Endothelial cell of umbilical vein (primary cell): ENCODE data around the gene WIPF3. TPM values are rescaled to one million over a fixed set of nuclear protein-coding genes. Genes with fewer than 3 reads are reported as not detected.

Source experiments
- BruUV-seq: library from RNA; stranded (reverse); fragments of 400-500 nt; replicated peaks from 2 replicates; lab custom pipeline; 2021; lab: Mats Ljungman, UMichigan
- CTCF ChIA-PET: fragments of 300-600, 350-600 bp; sonication (Branson Sonifier 250); formaldehyde crosslinking; loops from one replicate; lab custom pipeline; 2021; ENCODE audit warnings: antibody characterized with exemption, inconsistent platforms; lab: Charles Lee
- POLR2A ChIA-PET: fragments of 300-600, 350-600 bp; sonication (Branson Sonifier 250); formaldehyde crosslinking; loops from one replicate; lab custom pipeline; 2021; ENCODE audit warnings: antibody characterized with exemption, inconsistent platforms; lab: Charles Lee
- DNase-seq: peaks from one replicate; pipeline ENCODE4 v3.0.0-alpha.2; 2011; ENCODE audit warnings: low read depth, low spot score
- FAIRE-seq: peaks from 2 replicates; lab custom pipeline; 2011; peaks lifted over from hg19 to GRCh38; lab: Jason Lieb, UNC
- H2AFZ ChIP-seq: 2 replicates; pipeline ENCODE4 v1.6.0; 2012; ENCODE audit warnings: low read depth, low read length, control low read depth, inconsistent platforms
- H3K27ac ChIP-seq: 2 replicates; pipeline ENCODE4 v1.5.1; 2011; ENCODE audit warnings: low read depth, mild to moderate bottlenecking, control low read depth, low read length, moderate library complexity; ENCODE audit not compliant: insufficient read depth
- H3K27me3 ChIP-seq, 2 experiments: 2 replicates each; pipeline versions ENCODE4 v1.6.0 to v1.6.1; 2011; ENCODE audit warnings: low read length in 2 of 2, mixed read lengths in 1 of 2; ENCODE audit not compliant: control insufficient read depth in 2 of 2, insufficient read depth in 2 of 2
- H3K36me3 ChIP-seq, 2 experiments: 2 replicates in 1 of 2; 3 replicates in 1 of 2; pipeline ENCODE4 v1.5.1; 2011; ENCODE audit warnings: low read length in 2 of 2, mild to moderate bottlenecking in 1 of 2, moderate library complexity in 1 of 2; ENCODE audit not compliant: control insufficient read depth in 2 of 2, insufficient read depth in 2 of 2; ENCODE audit errors: extremely low read depth in 1 of 2
- H3K4me1 ChIP-seq: 3 replicates; pipeline ENCODE4 v1.5.1; 2011; ENCODE audit warnings: mild to moderate bottlenecking, low read length; ENCODE audit not compliant: control insufficient read depth, insufficient read depth; ENCODE audit errors: extremely low read depth
- H3K4me2 ChIP-seq: 2 replicates; pipeline ENCODE4 v1.6.1; 2011; ENCODE audit warnings: low read length, control low read depth, mixed read lengths; ENCODE audit not compliant: insufficient read depth
- H3K4me3 ChIP-seq, 3 experiments: fragments of 200-600 bp in 1 of 3; sonication (generic), shearing (Covaris generic) in 1 of 3; replicated peaks in 1 of 3; 2 replicates each; pipeline ENCODE4 v1.5.1; 2011 to 2016; ENCODE audit warnings: control low read depth in 3 of 3, low read length in 3 of 3, mild to moderate bottlenecking in 2 of 3, inconsistent platforms in 1 of 3, low read depth in 1 of 3, moderate library complexity in 1 of 3; ENCODE audit not compliant: insufficient read depth in 1 of 3
- H3K79me2 ChIP-seq: 2 replicates; pipeline ENCODE4 v1.6.0; 2012; ENCODE audit warnings: low read length, inconsistent platforms; ENCODE audit not compliant: control insufficient read depth, insufficient read depth
- H3K9ac ChIP-seq: replicated peaks from 2 replicates; pipeline ENCODE3; 2011; ENCODE audit warnings: low read length, control low read depth; ENCODE audit not compliant: insufficient read depth; ENCODE audit errors: extremely low read depth
- H3K9me1 ChIP-seq: replicated peaks from 3 replicates; pipeline ENCODE4 v1.6.0; 2011; ENCODE audit warnings: mild to moderate bottlenecking, low read length; ENCODE audit not compliant: control insufficient read depth, insufficient read depth; ENCODE audit errors: extremely low read depth
- H3K9me3 ChIP-seq: replicated peaks from 2 replicates; pipeline ENCODE4 v1.5.1; 2012; ENCODE audit warnings: low read length, inconsistent platforms; ENCODE audit not compliant: control insufficient read depth, insufficient read depth
- H4K20me1 ChIP-seq: replicated peaks from 2 replicates; pipeline ENCODE3; 2011; ENCODE audit warnings: mild to moderate bottlenecking, low read length; ENCODE audit not compliant: control insufficient read depth, insufficient read depth; ENCODE audit errors: extremely low read depth
- EZH2 ChIP-seq: IDR thresholded peaks from 2 replicates; pipeline ENCODE4 v1.6.1; 2012; ENCODE audit warnings: borderline replicate concordance, low read depth, mild to moderate bottlenecking, moderate library complexity, low read length, inconsistent platforms; ENCODE audit not compliant: severe bottlenecking
- FOS ChIP-seq: IDR thresholded peaks from 2 replicates; pipeline ENCODE4 v1.6.1; 2011; ENCODE audit warnings: mild to moderate bottlenecking, low read length, moderate library complexity, borderline replicate concordance; ENCODE audit not compliant: insufficient read depth
- GATA2 ChIP-seq: IDR thresholded peaks from 2 replicates; pipeline ENCODE4 v1.7.0; 2011; ENCODE audit warnings: low read depth, mild to moderate bottlenecking, moderate library complexity, mixed read lengths, low read length; ENCODE audit not compliant: insufficient read length, insufficient read depth
- JUN ChIP-seq: IDR thresholded peaks from 2 replicates; pipeline ENCODE4 v1.6.1; 2011; ENCODE audit warnings: borderline replicate concordance, low read depth; ENCODE audit not compliant: insufficient read length, insufficient read depth
- POLR2AphosphoS5 ChIP-seq: IDR thresholded peaks from 2 replicates; pipeline ENCODE4 v1.6.1; 2012; ENCODE audit warnings: low read depth, mild to moderate bottlenecking, control low read depth, low read length, moderate library complexity; ENCODE audit not compliant: insufficient read depth
- dilution Hi-C: fragments of 300-500 bp; cut with MboI; formaldehyde crosslinking; loops from one replicate; pipeline ENCODE4 v1.15.0; 2019; ENCODE audit warnings: low sequenced_read_pairs; ENCODE audit not compliant: extremely low pct_ligation_motif_present
- intact Hi-C: fragments of 100-400 bp; cut with micrococcal nuclease; formaldehyde crosslinking; loops from one replicate; pipeline ENCODE4 v1.10.0; 2022
- polyA plus RNA-seq, 4 experiments: library from polyadenylated mRNA; depleted of rRNA in 3 of 4; stranded (reverse) in 3 of 4; unstranded in 1 of 4; fragments of >200 nt; gene quantifications; 2 replicates each; pipeline versions ENCODE4 v1.2.1 to v1.2.3, GENCODE V29; 2011 to 2012; ENCODE audit warnings: missing spikeins in 1 of 4
- total RNA-seq: library from RNA; stranded (reverse); gene quantifications from 2 replicates; pipeline ENCODE4 v1.2.3, GENCODE V29; 2021
- TF ChIP-seq, protein P1 (sequence below), 2 donors: IDR thresholded peaks; 1 replicate in 1 of 2; 2 replicates in 1 of 2; pipeline ENCODE4 v1.5.1; 2011; ENCODE audit warnings: low read length in 2 of 2, mild to moderate bottlenecking in 2 of 2, moderate library complexity in 2 of 2, control low read depth in 1 of 2, inconsistent platforms in 1 of 2, low read depth in 1 of 2; ENCODE audit not compliant: insufficient read depth in 1 of 2; ENCODE audit errors: extremely low read depth in 1 of 2
- TF ChIP-seq, protein P2 (sequence below): IDR thresholded peaks from 2 replicates; pipeline ENCODE4 v1.6.1; 2011; ENCODE audit not compliant: insufficient read depth, insufficient read length

WIPF3 gene
- total and polyA plus RNA-seq, 2 donors (not counting 3 experiments of a cell fraction or from before 2014, with no cell fraction given): 0.01 to 0.35 TPM

- Histone ChIP-seq H3K9me3 (no peaks in the 10 kb centered on the region), H2AFZ (peak overlapping the region; percentile 41), H3K4me1 (peaks cover 3% of the 10 kb centered on the region), H3K27me3 (peaks cover 47 to 63% of the 10 kb centered on the region in 2 experiments), H3K4me2 (peak overlapping the region; percentile 44), H4K20me1 (no peaks in the 10 kb centered on the region), H3K36me3 (no peaks in the 10 kb centered on the region), H3K79me2 (no peaks in the 10 kb centered on the region), H3K9me1 (no peaks in the 10 kb centered on the region), H3K9ac (no peak overlapping the region), H3K27ac (no peak overlapping the region), H3K4me3 (peak overlapping the region in 1 of 3 experiments; percentile 30)
- BruUV-seq: no TSS peak
- CTCF ChIA-PET: interaction anchor here (1.1 to 1.4 kb wide), 3 partner anchors 11 to 172 kb away, joined by 3 to 5 read pairs (median 3); no protein-coding TSS in a partner anchor
- DNase-seq (no peak), FAIRE-seq (no peak)
- intact Hi-C loops (loop anchor here (5.0 kb wide), 1 partner anchor 60 kb away; no protein-coding TSS in a partner anchor), dilution Hi-C loops (no loop called here)
- TF ChIP-seq FOS (no peak), GATA2 (no peak), EZH2 (peak; percentile 52), POLR2AphosphoS5 (no peak), JUN (no peak)
- TF ChIP-seq, protein P1, sequence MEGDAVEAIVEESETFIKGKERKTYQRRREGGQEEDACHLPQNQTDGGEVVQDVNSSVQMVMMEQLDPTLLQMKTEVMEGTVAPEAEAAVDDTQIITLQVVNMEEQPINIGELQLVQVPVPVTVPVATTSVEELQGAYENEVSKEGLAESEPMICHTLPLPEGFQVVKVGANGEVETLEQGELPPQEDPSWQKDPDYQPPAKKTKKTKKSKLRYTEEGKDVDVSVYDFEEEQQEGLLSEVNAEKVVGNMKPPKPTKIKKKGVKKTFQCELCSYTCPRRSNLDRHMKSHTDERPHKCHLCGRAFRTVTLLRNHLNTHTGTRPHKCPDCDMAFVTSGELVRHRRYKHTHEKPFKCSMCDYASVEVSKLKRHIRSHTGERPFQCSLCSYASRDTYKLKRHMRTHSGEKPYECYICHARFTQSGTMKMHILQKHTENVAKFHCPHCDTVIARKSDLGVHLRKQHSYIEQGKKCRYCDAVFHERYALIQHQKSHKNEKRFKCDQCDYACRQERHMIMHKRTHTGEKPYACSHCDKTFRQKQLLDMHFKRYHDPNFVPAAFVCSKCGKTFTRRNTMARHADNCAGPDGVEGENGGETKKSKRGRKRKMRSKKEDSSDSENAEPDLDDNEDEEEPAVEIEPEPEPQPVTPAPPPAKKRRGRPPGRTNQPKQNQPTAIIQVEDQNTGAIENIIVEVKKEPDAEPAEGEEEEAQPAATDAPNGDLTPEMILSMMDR (IDR thresholded peaks at IDR 0.05; ENCODE audit: extremely low read depth in 1 of 2, insufficient read depth in 1 of 2, low read depth in 1 of 2, low read length in 2 of 2): no peak
- TF ChIP-seq, protein P2, sequence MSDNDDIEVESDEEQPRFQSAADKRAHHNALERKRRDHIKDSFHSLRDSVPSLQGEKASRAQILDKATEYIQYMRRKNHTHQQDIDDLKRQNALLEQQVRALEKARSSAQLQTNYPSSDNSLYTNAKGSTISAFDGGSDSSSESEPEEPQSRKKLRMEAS: no peak
- POLR2A ChIA-PET: no interaction called here
These were observed 910 bp downstream of the WIPF3 start for GRCh38 chr7:29806995-29807841.
